PC-3 (cell line): Measurements from ENCODE around the gene CORIN. TPM values are rescaled to one million over a fixed set of nuclear protein-coding genes. Genes with fewer than 3 reads are reported as not detected.

Experiments
- ATAC-seq: fragments of 200-7000 bp; cut with Tn5 transposase; 2 replicates; pipeline ENCODE4 v1.9.1; 2020; ENCODE audit warnings: mild to moderate bottlenecking, moderate library complexity
- BruUV-seq: library from RNA; stranded (reverse); fragments of 400-500 nt; replicated peaks from 2 replicates; lab custom pipeline; 2021; lab: Mats Ljungman, UMichigan
- CTCF ChIA-PET: fragments of 300-600 bp; sonication (Branson Sonifier 250); formaldehyde crosslinking; loops from one replicate; lab custom pipeline; 2022; ENCODE audit warnings: antibody characterized with exemption; lab: Charles Lee
- POLR2A ChIA-PET: fragments of 300-600 bp; sonication (Branson Sonifier 250); formaldehyde crosslinking; loops from one replicate; lab custom pipeline; 2022; ENCODE audit warnings: antibody characterized with exemption; ENCODE audit not compliant: unreplicated experiment; lab: Charles Lee
- DNase-seq: peaks from one replicate; pipeline ENCODE4 v3.0.0-alpha.2; 2015
- H2AFZ ChIP-seq: fragments of 300-600 bp; sonication (generic); 2 replicates; pipeline ENCODE4 v1.6.0; 2016; ENCODE audit warnings: antibody characterized with exemption, low read length
- H3F3A ChIP-seq: fragments of 300-600 bp; sonication (generic); one replicate; pipeline ENCODE4 v1.6.0; 2017; ENCODE audit warnings: antibody characterized with exemption, low read length, control low read depth, mild to moderate bottlenecking; ENCODE audit not compliant: unreplicated experiment
- H3K27ac ChIP-seq: fragments of 300-600 bp; sonication (generic); 2 replicates; pipeline ENCODE4 v1.5.1; 2016; ENCODE audit warnings: mild to moderate bottlenecking, low read length
- H3K27me3 ChIP-seq: fragments of 300-600 bp; sonication (generic); 2 replicates; pipeline ENCODE4 v1.6.1; 2016; ENCODE audit warnings: low read length, mixed read lengths
- H3K36me3 ChIP-seq: fragments of 300-600 bp; sonication (generic); 2 replicates; pipeline ENCODE4 v1.6.1; 2016; ENCODE audit warnings: low read depth, mixed run types, low read length, mixed read lengths
- H3K4me1 ChIP-seq: fragments of 300-600 bp; sonication (generic); 2 replicates; pipeline ENCODE4 v1.5.1; 2016; ENCODE audit warnings: low read length; ENCODE audit not compliant: insufficient read depth
- H3K4me2 ChIP-seq: fragments of 300-600 bp; sonication (generic); 2 replicates; pipeline ENCODE4 v1.6.0; 2016; ENCODE audit warnings: low read length
- H3K4me3 ChIP-seq: fragments of 300-600 bp; sonication (generic); 2 replicates; pipeline ENCODE4 v1.5.1; 2016; ENCODE audit warnings: mild to moderate bottlenecking, low read length, mixed read lengths
- H3K79me2 ChIP-seq: fragments of 300-600 bp; sonication (generic); 2 replicates; pipeline ENCODE4 v1.6.1; 2017; ENCODE audit warnings: low read length, mixed read lengths
- H3K9ac ChIP-seq: fragments of 300-600 bp; sonication (generic); 2 replicates; pipeline ENCODE4 v1.6.0; 2016; ENCODE audit warnings: mild to moderate bottlenecking, low read length
- H3K9me2 ChIP-seq: fragments of 300-600 bp; sonication (generic); replicated peaks from 2 replicates; pipeline ENCODE4 v1.6.1; 2016; ENCODE audit warnings: mixed run types, low read length, mixed read lengths
- H3K9me3 ChIP-seq: fragments of 300-600 bp; sonication (generic); 2 replicates; pipeline ENCODE4 v1.6.1; 2016; ENCODE audit warnings: low read length, mixed read lengths
- H4K20me1 ChIP-seq: fragments of 300-600 bp; sonication (generic); 2 replicates; pipeline ENCODE4 v1.6.1; 2016; ENCODE audit warnings: low read length, mixed read lengths
- EZH2 ChIP-seq: fragments of 300-600 bp; sonication (generic); IDR thresholded peaks from one replicate; pipeline ENCODE4 v1.6.1; 2017; ENCODE audit warnings: antibody characterized with exemption, mild to moderate bottlenecking, low read length; ENCODE audit not compliant: unreplicated experiment
- EZH2phosphoT487 ChIP-seq: fragments of 300-600 bp; sonication (generic); IDR thresholded peaks from 2 replicates; pipeline ENCODE4 v1.6.1; 2018; ENCODE audit warnings: mild to moderate bottlenecking, antibody characterized with exemption, low read length, borderline replicate concordance
- intact Hi-C: fragments of 100-400 bp; cut with micrococcal nuclease; formaldehyde crosslinking; loops from 2 replicates; pipeline ENCODE4 v1.9.0; 2023
- total RNA-seq: library from RNA; depleted of rRNA; stranded (reverse); fragments of >200 nt; gene quantifications from 2 replicates; pipeline ENCODE4 v1.2.3, GENCODE V29; 2014
- TF ChIP-seq, protein P1 (sequence below): fragments of 300-600 bp; sonication (generic); conservative IDR thresholded peaks from 2 replicates; pipeline ENCODE4 v1.5.1; 2017; ENCODE audit warnings: antibody characterized with exemption, low read depth, mild to moderate bottlenecking, low read length

CORIN gene
- total RNA-seq, 1 experiment from 2014 or later: not detected

DNA sequence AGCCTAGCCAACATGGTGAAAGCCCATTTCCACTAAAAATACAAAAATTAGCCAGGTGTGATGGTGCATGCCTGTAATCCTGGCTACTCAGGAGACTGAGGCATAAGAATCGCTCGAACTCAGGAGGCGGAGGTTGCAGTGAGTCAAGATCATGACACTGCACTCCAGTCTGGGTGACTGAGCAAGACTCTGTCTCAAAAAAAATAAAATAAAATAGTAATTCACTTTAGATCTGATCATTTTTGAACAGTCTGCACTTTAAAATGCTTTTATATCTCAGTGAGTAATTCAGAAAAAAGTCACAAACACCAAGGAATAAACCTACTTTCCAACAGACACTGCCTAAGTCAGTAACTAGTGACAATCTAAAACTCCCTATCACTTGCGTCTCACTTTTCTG, 25.6 kb upstream of the CORIN start:
- intact Hi-C loops: no loop called here

DNA sequence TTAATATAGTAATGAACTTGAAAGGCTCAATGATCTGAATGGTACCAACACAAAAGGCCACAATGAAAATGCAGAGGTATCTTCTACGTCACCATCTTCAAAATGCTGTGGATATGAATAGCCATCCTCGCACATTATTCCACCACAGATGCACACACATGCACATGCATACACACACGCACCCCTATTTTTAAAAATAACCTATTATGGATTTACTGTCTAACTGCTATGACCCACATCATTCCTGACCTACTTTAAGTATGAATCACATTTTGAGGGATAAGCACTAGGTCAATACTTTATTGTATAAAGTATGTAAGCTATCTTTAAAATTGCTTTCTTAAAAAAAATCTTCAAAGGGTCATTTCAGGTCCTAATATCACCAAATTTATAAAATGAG, 24.4 kb upstream of the CORIN start:
- intact Hi-C loops: no loop called here
- H2AFZ ChIP-seq: no peak overlapping the region
- H3K79me2 ChIP-seq: no peaks in the 10 kb centered on the region
- DNase-seq (no peak), ATAC-seq (no peak)
- H3K9ac ChIP-seq: no peak overlapping the region
- no peaks in the 10 kb centered on the region for H4K20me1 ChIP-seq
- H3K9me3 ChIP-seq: no peaks in the 10 kb centered on the region
- H3K9me2 ChIP-seq: no peaks in the 10 kb centered on the region
- peaks cover 7% of the 10 kb centered on the region; the same call in 1 of the 2 replicates for H3K36me3 ChIP-seq
- no TSS peak for BruUV-seq
- no peak overlapping the region for H3K4me2 ChIP-seq
- H3K27me3 ChIP-seq: no peaks in the 10 kb centered on the region
- no peak overlapping the region for H3K27ac ChIP-seq
- H3K4me3 ChIP-seq: no peak overlapping the region
- H3F3A ChIP-seq: no peaks in the 10 kb centered on the region
- TF ChIP-seq EZH2 (no peak), EZH2phosphoT487 (no peak)
- TF ChIP-seq, protein P1, sequence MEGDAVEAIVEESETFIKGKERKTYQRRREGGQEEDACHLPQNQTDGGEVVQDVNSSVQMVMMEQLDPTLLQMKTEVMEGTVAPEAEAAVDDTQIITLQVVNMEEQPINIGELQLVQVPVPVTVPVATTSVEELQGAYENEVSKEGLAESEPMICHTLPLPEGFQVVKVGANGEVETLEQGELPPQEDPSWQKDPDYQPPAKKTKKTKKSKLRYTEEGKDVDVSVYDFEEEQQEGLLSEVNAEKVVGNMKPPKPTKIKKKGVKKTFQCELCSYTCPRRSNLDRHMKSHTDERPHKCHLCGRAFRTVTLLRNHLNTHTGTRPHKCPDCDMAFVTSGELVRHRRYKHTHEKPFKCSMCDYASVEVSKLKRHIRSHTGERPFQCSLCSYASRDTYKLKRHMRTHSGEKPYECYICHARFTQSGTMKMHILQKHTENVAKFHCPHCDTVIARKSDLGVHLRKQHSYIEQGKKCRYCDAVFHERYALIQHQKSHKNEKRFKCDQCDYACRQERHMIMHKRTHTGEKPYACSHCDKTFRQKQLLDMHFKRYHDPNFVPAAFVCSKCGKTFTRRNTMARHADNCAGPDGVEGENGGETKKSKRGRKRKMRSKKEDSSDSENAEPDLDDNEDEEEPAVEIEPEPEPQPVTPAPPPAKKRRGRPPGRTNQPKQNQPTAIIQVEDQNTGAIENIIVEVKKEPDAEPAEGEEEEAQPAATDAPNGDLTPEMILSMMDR: no peak
- ChIA-PET POLR2A (no interaction called here), CTCF (no interaction called here)
- H3K4me1 ChIP-seq: no peaks in the 10 kb centered on the region

More for the DNA sequence above, 25.6 kb upstream of the CORIN start:
- Histone ChIP-seq H3F3A (no peaks in the 10 kb centered on the region), H3K9me2 (no peaks in the 10 kb centered on the region), H4K20me1 (no peaks in the 10 kb centered on the region), H3K36me3 (peaks cover 7% of the 10 kb centered on the region; the same call in 1 of the 2 replicates), H3K4me3 (no peak overlapping the region), H3K4me2 (no peak overlapping the region), H2AFZ (no peak overlapping the region), H3K4me1 (no peaks in the 10 kb centered on the region), H3K9me3 (no peaks in the 10 kb centered on the region), H3K27me3 (no peaks in the 10 kb centered on the region), H3K9ac (no peak overlapping the region), H3K79me2 (no peaks in the 10 kb centered on the region), H3K27ac (no peak overlapping the region)
- ChIA-PET POLR2A (no interaction called here), CTCF (no interaction called here)
- no peak for DNase-seq
- BruUV-seq: no TSS peak
- TF ChIP-seq, protein P1: no peak
- no peak for TF ChIP-seq EZH2
- no peak for TF ChIP-seq EZH2phosphoT487
- no peak for ATAC-seq

DNA sequence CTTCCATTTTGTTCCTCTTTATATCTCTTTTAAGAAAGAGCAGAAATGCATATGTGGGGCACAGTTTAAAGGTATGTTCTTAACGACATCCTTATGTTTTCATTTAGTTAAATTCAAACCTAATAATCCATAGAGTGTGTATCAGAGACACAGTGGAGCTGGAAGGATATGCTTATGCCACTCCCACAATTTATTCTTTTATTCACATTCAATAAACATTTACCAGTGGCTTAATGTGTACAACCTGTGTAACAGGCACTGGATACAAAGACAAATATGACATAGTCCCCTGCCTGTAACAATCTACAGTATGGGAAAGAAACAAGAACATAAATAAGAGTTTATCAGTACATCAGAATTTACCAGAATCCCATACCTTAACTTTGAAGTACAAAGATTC, 22.4 kb upstream of the CORIN start:
- DNase-seq (no peak), ATAC-seq (no peak)
- H3K9ac ChIP-seq: no peak overlapping the region
- no peaks in the 10 kb centered on the region for H3K9me2 ChIP-seq
- H3K27me3 ChIP-seq: no peaks in the 10 kb centered on the region
- intact Hi-C loops: no loop called here
- TF ChIP-seq EZH2 (no peak), EZH2phosphoT487 (no peak)
- TF ChIP-seq, protein P1: no peak
- no peaks in the 10 kb centered on the region for H3K9me3 ChIP-seq
- H4K20me1 ChIP-seq: no peaks in the 10 kb centered on the region
- POLR2A ChIA-PET: no interaction called here
- no peaks in the 10 kb centered on the region for H3K4me1 ChIP-seq
- no peak overlapping the region for H3K4me2 ChIP-seq
- no peaks in the 10 kb centered on the region for H3K79me2 ChIP-seq
- H3F3A ChIP-seq: no peaks in the 10 kb centered on the region
- peaks cover 7% of the 10 kb centered on the region; the same call in 1 of the 2 replicates for H3K36me3 ChIP-seq
- H2AFZ ChIP-seq: no peak overlapping the region
- CTCF ChIA-PET: no interaction called here
- no TSS peak for BruUV-seq
- no peak overlapping the region for H3K4me3 ChIP-seq
- no peak overlapping the region for H3K27ac ChIP-seq
